Thyroid gland (tissue), 4 donors: ENCODE measurements around the gene LRFN2. TPM values are rescaled to one million over a fixed set of nuclear protein-coding genes. Genes with fewer than 3 reads are reported as not detected.
A peak's percentile ranks its signal among the peaks of the same experiment; 100 is the strongest.

Source experiments
- DNase-seq, 2 donors: peaks; one replicate each; pipeline ENCODE4 v3.0.0-alpha.2; 2019
- H3K27ac ChIP-seq, 3 donors: fragments of 200-600 bp; sonication (generic); 1 replicate in 2 of 3; 2 replicates in 1 of 3; pipeline ENCODE4 v1.5.1; 2016 to 2019; ENCODE audit warnings: mild to moderate bottlenecking in 1 of 3, moderate library complexity in 1 of 3
- H3K27me3 ChIP-seq: fragments of 200-600 bp; sonication (generic); one replicate; pipeline ENCODE4 v1.5.1; 2019
- H3K36me3 ChIP-seq, 2 donors: fragments of 200-600 bp; sonication (generic); one replicate each; pipeline ENCODE4 v1.5.1; 2016 to 2019
- H3K4me1 ChIP-seq, 2 donors: fragments of 200-600 bp; sonication (generic); one replicate each; pipeline ENCODE4 v1.5.1; 2017 to 2019
- H3K4me3 ChIP-seq, 3 donors: fragments of 200-600 bp; sonication (generic); replicated peaks in 1 of 3; 1 replicate in 2 of 3; 2 replicates in 1 of 3; pipeline ENCODE4 v1.5.1; 2016; ENCODE audit warnings: mild to moderate bottlenecking in 1 of 3
- H3K9me3 ChIP-seq: fragments of 200-600 bp; sonication (generic); one replicate; pipeline ENCODE4 v1.5.1; 2017
- POLR2A ChIP-seq, 2 donors: fragments of 450-650 bp; IDR thresholded peaks; one replicate each; pipeline ENCODE4 v1.6.1; 2017; ENCODE audit warnings: antibody characterized with exemption in 2 of 2, mild to moderate bottlenecking in 2 of 2, moderate library complexity in 1 of 2
- WGBS, 2 donors: methylation state at CpG; one replicate each; pipeline ENCODE4 v1.1.5; 2017; 5-methylcytosine and 5-hydroxymethylcytosine counted together
- intact Hi-C: fragments of 100-400 bp; cut with DNase I; formaldehyde crosslinking; loops from one replicate; pipeline ENCODE4 v1.15.1; 2023
- total RNA-seq, 4 donors: library from RNA; depleted of rRNA; stranded (reverse); fragments of >200 nt; gene quantifications; one replicate each; pipeline ENCODE4 v1.2.3, GENCODE V29; 2016
- TF ChIP-seq, protein P1 (sequence below), 6 experiments: fragments of 200-600 bp in 3 of 6; fragments of 450-650 bp in 3 of 6; sonication (generic) in 3 of 6; IDR thresholded peaks; one replicate each; pipeline ENCODE4 v1.5.1; 2016 to 2019; ENCODE audit warnings: antibody characterized with exemption in 6 of 6, mild to moderate bottlenecking in 2 of 6, inconsistent platforms in 1 of 6, moderate library complexity in 1 of 6

The LRFN2 gene
- total RNA-seq, 4 donors from 2014 or later: 0.13 TPM; not detected in 3

DNA sequence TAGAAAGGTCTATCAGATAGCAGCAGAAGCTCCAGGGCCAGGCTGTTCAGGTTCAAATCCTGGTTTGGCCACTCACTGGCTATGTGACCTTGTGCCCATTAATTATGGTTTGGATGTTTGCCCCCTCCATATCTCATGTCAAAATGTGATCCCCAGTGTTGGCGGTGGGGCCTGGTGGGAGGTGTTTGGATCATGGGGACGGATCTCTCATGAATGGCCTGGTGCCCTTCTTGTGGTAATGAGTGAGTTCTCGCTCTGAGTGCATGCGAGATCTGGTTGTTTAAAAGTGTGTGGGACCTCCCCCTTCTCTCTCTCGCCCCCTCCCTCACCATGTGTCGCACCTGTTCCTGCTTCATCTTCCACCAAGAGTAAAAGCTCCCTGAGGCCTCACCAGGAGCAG is 240.9 kb downstream of the LRFN2 start:
- TF ChIP-seq, protein P1, sequence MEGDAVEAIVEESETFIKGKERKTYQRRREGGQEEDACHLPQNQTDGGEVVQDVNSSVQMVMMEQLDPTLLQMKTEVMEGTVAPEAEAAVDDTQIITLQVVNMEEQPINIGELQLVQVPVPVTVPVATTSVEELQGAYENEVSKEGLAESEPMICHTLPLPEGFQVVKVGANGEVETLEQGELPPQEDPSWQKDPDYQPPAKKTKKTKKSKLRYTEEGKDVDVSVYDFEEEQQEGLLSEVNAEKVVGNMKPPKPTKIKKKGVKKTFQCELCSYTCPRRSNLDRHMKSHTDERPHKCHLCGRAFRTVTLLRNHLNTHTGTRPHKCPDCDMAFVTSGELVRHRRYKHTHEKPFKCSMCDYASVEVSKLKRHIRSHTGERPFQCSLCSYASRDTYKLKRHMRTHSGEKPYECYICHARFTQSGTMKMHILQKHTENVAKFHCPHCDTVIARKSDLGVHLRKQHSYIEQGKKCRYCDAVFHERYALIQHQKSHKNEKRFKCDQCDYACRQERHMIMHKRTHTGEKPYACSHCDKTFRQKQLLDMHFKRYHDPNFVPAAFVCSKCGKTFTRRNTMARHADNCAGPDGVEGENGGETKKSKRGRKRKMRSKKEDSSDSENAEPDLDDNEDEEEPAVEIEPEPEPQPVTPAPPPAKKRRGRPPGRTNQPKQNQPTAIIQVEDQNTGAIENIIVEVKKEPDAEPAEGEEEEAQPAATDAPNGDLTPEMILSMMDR (IDR thresholded peaks at IDR 0.05): no peak
- TF ChIP-seq POLR2A (IDR thresholded peaks at IDR 0.05): no peak
- Histone ChIP-seq H3K9me3 (no peaks in the 10 kb centered on the region), H3K27me3 (no peaks in the 10 kb centered on the region), H3K27ac (no peak overlapping the region), H3K36me3 (no peaks in the 10 kb centered on the region), H3K4me3 (no peak overlapping the region), H3K4me1 (no peaks in the 10 kb centered on the region)
- 94 to 95% methylated on average over 6 of the region's 6 CpGs for WGBS, 2 donors
- no peak for DNase-seq
- intact Hi-C loops: no loop called here

DNA sequence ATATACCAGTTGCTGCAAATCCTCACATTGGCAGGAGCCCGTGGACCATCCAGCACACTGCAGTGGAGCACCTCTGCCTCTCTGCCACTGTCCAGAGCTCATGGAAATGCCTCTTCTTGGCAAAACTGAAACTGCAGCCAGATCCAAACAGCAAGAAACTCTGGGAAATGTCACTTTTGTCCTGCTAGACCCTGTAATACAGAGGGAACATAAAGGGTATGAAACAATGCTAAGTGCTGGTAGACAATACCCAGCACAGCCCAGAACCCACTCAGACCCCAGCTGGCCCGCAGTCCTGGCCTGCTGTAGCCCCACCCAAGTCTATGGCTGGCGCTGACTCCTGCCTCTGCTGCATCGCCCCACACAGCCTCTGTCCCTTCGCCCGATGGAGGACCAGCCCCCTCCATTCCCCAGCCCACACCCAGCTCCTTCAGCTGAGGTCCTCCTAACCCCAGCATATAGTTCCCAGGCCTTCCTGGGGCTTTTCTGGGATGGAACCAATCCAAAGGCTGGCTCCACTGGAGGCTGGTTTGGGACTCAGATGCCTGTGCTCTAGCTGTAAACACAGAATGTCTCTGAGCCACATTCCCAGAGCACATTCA is 242.5 kb downstream of the LRFN2 start:
- WGBS, 2 donors: 85 to 94% methylated on average over 6 of the region's 6 CpGs
- TF ChIP-seq, protein P1 (IDR thresholded peaks at IDR 0.05): no peak
- no peak for TF ChIP-seq POLR2A (IDR thresholded peaks at IDR 0.05)
- intact Hi-C loops: no loop called here

DNA sequence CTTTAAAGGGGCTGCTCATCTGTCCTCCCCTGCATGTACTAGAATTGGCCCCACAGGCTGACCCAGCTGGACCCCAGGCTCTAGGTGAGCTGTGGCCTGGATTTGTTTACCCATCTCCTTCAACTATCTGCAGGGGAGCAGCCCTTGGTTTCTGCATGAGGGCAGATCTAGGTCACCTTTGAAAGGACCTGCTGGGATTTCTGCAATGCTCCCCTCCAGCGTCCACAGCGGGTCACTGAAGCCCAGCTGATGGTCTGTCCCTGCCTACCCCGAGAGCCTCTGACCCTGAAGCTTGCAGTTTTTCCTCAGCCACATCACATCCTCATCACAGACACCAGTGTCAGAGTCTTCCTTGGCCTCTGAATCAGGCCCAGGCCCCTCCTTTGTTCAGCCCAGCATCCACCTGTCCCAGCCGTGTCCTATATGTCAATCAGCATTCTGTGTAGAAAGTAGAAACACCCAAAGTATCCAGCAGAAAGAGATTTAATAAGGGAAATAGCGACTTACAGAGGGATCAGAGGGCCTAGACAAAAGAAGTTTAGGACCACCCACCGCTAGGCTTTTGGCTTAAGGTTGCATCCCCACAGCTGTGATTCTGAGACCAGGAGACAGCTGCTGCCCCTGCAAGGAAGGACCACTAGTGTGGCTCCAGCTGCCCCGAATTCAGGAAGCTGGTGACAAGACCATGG is 243.1 kb downstream of the LRFN2 start:
- Histone ChIP-seq H3K4me1 (no peaks in the 10 kb centered on the region), H3K9me3 (no peaks in the 10 kb centered on the region), H3K4me3 (no peak overlapping the region), H3K27ac (no peak overlapping the region), H3K36me3 (no peaks in the 10 kb centered on the region), H3K27me3 (no peaks in the 10 kb centered on the region)
- DNase-seq: peak; percentile 17 to 18
- 66 to 73% methylated on average over 7 of the region's 7 CpGs for WGBS, 2 donors
- TF ChIP-seq, protein P1 (IDR thresholded peaks at IDR 0.05): no peak
- TF ChIP-seq POLR2A (IDR thresholded peaks at IDR 0.05): no peak
- intact Hi-C loops: no loop called here

More for the DNA sequence above, 242.5 kb downstream of the LRFN2 start:
- H3K9me3 ChIP-seq: no peaks in the 10 kb centered on the region
- DNase-seq: no peak
- no peaks in the 10 kb centered on the region for H3K4me1 ChIP-seq
- H3K27ac ChIP-seq: no peak overlapping the region
- H3K27me3 ChIP-seq: no peaks in the 10 kb centered on the region
- H3K4me3 ChIP-seq: no peak overlapping the region
- no peaks in the 10 kb centered on the region for H3K36me3 ChIP-seq

GRCh38 chr6:40343318-40343876 is 243.8 kb downstream of the LRFN2 start:
- 90 to 91% methylated on average over 2 of the region's 2 CpGs for WGBS, 2 donors
- no peaks in the 10 kb centered on the region for H3K36me3 ChIP-seq
- no peaks in the 10 kb centered on the region for H3K27me3 ChIP-seq
- intact Hi-C loops: no loop called here
- H3K9me3 ChIP-seq: no peaks in the 10 kb centered on the region
- H3K4me3 ChIP-seq: no peak overlapping the region
- no peak for DNase-seq
- H3K4me1 ChIP-seq: no peaks in the 10 kb centered on the region
- H3K27ac ChIP-seq: no peak overlapping the region
- TF ChIP-seq POLR2A (IDR thresholded peaks at IDR 0.05): no peak
- TF ChIP-seq, protein P1 (IDR thresholded peaks at IDR 0.05): no peak

DNA sequence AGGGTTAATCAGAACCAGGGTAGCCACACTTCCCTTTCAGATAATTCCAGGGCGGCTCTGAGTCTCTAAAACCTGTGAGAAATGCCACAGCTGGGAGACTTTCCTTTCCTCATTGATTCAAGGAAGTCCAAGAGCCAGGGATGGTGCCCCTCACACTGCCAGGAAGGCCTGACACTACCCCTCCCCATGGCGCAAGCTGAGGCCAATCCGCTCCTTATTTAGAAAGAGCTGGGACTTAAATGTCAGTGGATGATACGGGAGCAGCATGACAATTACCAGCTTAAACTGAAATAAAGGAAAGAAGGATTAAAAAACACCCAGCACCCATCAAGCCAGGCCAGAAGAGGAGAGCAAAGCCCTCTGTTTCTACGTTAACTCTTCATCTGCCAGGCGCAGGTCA is 244.4 kb downstream of the LRFN2 start:
- no peak overlapping the region for H3K27ac ChIP-seq
- no peak overlapping the region for H3K4me3 ChIP-seq
- H3K9me3 ChIP-seq: no peaks in the 10 kb centered on the region
- H3K4me1 ChIP-seq: no peaks in the 10 kb centered on the region
- WGBS, 2 donors: 79 to 88% methylated on average over 6 of the region's 6 CpGs
- no peaks in the 10 kb centered on the region for H3K36me3 ChIP-seq
- intact Hi-C loops: no loop called here
- DNase-seq: no peak
- TF ChIP-seq, protein P1 (IDR thresholded peaks at IDR 0.05): no peak
- no peak for TF ChIP-seq POLR2A (IDR thresholded peaks at IDR 0.05)
- no peaks in the 10 kb centered on the region for H3K27me3 ChIP-seq
